Tongue (tissue), 2 donors: ENCODE measurements around the gene RNF220. TPM values are rescaled to one million over a fixed set of nuclear protein-coding genes. Genes with fewer than 3 reads are reported as not detected.

Experiments
- DNase-seq: peaks from one replicate; pipeline ENCODE4 v3.0.0-alpha.2; 2015
- total RNA-seq: library from RNA; depleted of rRNA; stranded (reverse); fragments of >200 nt; gene quantifications from one replicate; pipeline ENCODE4 v1.2.3, GENCODE V29; 2014

The RNF220 gene
- total RNA-seq, 1 donor from 2014 or later, result 52.0 TPM

DNA sequence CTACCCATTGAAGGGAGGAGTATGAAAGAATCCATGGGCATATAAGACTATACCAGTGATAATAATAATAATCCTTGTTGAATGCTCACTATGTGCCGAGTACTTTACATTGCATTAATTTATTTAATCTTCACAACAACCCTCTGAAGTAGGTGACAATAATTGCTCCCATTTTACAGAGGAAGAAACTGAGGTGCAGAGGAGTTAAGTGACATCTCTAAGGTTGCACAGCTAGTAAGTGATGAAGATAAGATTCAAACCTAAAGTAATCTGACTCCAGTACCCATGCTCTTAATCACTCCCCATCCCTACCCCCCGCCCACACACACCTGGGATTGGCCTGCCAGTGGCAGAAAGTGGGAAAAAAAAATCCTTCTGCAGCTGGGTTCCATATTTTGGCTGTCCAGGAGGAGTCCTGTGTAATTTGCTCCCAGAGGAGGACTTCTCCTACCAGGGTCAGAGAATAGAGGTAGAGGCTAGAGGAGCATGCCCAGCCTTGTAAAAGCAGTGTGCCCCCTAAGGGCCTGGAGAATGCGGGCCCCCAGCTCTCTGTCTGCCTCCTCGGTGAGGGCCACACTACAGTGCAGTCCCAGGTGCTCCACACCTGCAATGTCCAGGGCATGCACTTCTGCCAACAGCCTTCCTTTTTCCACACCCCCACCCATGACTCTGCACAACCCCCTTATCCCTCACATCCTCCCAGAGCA, 211.4 kb downstream of the RNF220 start:
- no peak for DNase-seq

DNA sequence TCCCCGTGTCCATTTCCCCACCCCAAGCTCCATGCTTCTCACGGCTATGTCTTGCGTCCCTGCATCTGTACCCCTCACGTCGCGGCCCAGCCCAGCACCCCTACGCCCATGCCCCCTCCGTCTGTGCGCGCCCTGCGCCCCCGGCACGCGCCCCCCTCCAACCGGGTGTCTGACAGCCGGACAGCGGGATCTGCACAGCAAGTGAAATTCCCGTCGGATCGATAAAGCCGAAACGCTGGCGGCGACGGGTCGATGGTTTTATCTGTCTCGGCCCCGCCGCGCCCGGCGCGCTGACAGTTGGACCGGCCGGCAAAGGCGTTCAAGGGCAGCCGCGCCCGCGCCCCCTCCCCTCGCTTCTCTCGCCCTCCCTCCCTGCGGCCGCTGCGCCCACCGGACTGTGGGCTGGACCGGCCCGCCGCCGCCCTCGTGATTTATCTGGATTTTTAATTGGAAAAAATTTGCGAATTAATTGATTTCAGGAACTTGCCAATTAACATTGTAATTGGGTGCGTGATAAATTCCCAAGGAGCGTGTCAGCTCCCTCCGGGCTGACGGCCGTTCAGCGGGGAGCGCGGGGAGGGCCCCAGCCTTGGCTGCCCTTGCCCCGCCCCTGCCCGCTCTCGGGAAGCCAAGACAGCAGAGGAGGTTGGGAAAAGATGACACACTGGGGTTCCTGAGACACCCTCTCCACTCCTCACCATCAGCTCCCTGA, 212.1 kb downstream of the RNF220 start:
- DNase-seq, result no peak

DNA sequence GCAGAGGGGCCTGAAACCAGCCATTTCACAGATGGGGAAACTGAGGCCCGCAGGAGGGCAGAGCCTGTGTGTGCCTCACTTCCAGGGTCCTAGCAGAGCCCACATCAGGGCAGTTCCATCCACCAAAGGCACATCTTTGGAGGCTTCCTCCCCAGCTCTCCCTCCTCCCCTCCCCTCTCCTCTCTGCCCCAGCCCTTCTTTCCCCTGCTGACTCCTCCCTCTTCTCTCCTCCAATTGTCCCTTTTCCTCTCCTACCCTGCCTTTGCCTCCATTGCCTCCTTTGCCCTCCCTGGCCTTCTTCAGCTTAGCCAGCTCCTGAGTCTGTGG, 212.6 kb downstream of the RNF220 start:
- DNase-seq, result no peak

DNA sequence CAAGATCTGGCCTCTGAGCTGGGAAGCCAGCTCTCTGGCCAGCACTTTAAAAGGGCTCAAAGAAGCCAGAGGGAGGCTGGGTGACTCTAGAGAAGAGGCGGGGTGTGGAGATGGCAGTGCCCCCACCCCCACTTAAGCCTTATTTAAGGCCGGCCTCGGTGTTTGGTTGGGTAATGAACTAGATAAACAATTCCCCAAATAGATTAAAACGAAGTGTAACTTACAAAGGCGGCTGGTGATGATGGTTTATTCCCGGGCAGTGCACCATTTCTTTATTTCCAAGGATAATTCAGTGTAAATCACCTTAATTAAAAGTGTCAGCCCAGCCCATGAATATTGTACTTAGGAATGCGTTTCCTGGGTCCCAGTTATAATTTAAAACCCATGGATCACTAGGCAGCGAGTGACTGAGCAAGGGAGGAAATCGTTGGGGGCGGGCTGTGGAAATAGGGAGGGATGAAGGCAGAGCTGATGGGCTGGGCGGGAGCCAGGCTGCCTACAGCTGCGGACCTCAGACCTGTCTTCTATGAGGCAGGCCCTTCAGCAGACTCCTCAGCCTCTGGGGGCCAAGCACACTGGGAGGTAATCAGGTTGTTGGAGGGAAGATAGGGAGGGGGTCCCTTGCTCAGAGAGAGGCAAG, 214.3 kb downstream of the RNF220 start:
- no peak for DNase-seq

DNA sequence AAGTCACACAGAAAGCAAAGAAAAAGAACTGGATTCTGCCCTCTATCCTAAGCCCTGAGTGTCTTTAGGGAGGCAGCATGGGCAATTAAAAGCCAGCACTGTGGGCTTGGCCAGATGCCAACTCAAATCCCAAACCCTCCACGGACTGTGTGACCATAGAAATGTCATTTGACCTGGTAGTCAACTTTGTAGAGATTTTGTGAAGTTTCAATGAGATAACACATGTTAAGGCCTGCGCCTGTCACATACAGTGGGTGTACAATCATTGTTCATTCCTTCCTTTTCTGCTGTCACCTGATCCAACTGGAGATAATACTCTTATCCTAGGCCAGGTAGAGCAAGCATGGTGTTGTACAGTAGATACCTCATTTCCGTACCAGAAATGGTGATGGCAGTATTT, 215.0 kb downstream of the RNF220 start:
- DNase-seq, result no peak

DNA sequence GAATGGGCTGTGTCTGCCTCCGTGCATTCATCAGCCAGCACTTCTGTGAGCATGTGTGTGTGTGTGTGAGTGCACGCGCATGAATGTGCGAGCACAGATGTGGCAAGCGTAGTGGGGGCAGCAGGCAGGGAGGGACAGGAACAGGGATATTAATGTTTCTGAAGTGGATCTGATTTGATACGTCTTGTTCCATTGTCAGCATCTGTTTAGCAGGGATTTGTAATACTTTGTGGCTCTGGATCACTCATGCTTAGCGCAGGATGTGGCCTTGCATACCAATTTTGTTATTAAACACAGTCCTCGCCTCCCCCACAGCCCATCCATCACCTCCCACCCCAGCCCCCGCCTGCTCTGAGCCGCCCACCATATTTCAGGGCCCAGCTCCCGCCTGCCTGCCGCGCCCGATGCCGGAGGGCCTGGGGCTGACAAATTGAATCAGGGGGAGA, 216.8 kb downstream of the RNF220 start:
- DNase-seq, result no peak

DNA sequence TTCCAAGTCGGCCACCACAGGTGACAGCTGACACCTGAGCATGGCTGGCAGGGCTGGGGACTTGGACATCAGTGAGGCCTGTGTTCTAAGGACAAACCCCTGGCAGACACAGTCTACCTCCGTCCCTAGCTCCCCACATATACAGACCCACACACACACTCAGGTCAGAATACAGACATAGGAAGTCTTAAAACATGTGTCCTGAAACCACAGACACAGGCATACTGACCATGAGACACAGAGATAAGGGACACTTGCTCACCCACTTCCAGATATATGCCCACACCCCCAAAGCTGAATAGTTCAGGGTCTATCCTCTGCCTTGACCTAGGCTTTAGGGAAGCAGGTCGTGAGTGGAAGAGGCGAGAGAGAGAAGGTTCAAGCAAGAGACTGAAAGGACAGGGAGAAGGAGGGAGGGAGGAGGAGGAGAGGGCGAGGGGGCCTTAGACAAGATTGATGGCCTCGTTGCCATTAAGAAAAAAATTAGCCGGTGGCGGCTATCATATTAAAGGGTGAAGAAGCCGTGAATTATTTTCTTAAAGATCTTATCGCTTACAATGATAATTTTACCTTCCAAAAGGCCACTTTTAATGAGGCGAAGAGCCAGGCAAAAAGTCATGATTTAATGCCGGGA, 219.3 kb downstream of the RNF220 start:
- DNase-seq, result no peak

DNA sequence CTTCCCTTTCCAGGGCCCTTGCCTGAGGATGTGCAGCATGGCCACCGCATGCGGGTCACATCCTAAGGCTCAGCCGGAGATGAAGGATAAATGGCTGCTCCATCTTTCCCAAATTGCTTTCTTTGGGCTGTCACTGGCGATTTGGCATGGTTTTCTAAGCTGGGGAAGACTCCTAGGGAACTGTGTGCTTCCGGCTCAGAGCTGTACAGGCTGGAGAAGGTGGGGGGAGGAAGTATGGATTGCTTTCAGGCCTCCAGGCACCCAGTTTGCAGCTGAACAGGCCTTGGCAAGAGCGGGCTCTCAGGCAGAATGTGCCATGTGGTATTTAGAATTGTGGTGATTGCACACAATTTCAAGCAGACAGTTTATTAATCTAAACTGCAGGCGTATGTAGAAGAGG, 220.3 kb downstream of the RNF220 start:
- DNase-seq, result no peak

DNA sequence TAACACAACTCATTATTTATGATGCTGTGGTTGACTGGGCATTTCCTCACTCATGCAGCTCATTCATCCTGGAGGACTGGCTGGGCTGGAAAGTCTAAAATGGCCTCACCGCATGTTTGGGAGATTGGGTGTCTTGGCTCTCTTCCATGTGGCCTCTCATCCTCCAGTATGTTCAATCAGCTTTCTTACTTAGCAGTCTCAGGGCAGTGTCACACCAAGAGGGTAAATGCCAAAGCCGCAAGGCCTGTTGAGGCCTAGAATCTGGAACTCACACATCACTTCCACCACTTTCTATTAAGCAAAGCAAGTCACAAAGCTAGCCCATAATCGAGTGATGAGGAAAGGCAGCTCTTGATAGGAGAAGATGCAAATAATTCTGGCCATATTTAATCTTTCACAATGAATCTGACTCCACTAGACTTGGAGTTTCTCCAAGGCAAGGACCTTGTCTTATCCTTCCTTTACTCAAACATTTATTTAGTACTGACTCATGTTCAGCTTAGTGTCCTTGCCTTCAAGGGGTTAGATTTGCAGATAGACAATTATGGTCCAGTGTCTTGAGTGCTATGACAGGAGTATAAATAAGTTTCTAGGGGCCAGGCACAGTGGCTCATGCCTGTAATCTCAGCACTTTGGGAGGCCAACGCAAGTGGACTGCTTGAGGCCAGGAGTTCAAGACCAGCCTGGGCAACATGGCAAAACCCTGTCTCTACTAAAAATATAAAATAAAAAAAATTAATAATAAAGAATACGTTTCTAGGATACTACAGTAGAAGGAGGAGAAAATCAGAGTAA, 224.1 kb downstream of the RNF220 start:
- no peak for DNase-seq

DNA sequence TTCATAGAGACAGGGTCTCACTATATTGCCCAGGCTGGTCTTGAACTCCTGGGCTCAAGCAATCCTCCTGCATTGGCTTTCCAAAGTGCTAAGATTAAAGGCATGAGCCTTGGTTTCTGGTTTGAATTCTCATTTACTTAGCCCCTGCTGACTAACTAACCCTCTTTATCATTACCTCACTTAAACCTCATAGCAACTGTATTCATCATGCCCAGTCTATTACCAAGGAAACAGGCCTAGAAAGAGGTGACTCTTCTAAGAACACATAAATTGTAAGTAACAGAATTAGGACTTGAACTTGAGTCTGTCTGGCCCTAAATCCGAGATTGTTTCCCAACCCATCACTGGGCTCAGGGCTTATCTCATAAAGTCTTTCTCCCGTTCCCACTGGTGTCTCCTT, 225.1 kb downstream of the RNF220 start:
- DNase-seq, result no peak

DNA sequence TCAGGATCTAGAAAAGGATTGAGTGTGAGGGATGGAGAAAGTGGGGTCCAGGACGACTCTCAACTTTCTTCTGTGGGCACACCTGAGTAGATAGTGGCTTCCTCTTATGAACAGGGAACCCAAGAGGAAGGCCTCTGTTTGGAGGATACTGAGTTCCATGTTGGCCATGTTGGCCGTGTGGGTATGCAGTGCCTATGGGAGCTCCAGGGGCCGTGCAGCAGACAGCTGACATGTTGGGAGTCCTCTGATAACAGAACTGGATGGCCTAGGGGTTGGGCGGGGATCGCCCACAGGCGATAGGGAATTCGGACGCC, 226.2 kb downstream of the RNF220 start:
- no peak for DNase-seq

DNA sequence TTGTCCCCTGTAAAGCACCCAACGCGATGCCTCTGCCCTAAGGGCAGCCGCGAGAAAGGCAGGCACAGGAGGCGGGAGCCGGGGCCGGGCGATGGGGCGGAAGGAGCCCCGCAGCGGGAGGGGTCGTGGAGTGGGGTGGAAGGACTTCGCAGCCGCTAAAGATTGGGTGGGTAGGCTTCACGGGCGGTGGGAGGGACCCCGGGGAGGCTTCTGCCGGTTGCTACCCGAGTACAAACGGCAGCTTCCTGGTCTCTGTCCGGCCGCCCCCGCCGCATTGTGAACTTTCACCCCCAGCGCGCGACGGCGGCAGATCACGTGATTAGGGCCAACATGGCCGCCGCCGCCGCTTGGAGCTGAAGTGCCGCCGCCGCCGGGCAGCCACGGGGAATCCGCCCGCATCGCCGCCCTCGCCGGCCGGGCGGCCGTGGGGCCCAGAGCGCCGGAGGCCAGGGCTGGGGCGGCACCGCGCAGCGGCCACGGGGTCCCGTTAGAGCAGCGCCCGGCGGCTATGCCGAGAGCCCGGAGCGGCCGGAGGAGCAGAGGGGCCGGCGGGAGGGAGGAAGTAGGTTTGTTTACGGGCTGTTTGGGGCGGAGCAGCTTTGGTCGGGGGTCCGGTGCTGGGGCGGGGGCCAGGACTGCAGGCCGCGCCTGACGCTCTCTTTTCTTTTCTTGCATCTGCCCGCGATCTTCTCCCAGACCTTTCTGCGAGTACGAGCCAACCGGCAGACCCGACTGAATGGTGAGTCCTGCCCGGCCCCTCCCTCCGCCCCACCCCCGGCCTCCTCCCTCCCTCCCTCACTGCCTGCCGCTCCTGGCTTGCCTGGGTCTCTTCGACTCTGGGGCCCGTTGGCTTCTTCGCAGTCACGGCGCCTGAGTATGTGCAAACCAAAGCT, 226.8 kb downstream of the RNF220 start:
- DNase-seq, result peak; percentile 95

DNA sequence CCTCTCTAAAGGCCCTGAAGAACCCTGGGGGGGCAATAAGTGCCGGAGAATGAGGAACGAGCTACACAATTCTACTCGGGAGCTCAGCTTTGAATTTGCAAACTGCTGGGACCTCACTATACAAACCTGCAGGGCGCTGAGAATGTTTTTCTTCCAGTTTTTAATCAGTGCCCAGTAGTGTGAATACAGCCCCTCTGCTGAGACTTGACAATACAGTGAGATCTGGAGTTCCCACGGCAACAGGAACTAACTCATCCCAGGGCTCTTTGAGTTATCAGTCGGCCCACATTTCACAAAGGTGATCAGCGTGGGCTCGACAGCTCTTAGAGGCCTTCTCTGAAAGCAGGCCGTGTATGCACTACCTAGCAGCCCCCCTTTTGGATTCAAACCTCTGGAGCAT, 227.5 kb downstream of the RNF220 start:
- no peak for DNase-seq

DNA sequence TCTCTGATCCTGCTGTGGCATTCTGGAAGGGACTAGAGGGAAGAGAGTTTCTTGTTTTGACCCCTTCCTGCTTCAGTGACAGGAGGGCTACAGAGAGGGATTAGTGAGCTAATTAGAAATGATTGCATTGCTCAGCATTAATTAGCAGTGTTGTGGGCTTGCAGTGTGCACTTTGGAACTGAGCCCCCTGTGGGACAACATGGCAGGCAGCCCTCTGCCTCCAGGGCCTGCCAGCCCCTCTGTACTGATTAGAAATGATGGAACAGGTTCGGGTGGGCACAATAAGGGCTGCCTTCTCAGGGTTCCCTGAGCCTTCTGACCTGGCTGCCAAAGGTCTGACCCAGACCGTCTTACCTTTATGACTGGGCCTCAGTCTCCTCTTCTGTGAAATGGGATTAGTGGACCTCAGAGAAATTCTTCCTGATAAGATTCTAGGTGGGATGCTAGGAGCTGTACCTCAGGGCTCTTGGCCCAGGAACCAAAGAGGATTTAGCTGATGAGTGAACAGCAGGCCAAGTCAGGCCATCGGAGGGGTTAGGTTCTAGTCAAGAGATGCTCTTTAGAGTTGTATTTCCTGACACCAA, 229.6 kb downstream of the RNF220 start:
- no peak for DNase-seq

DNA sequence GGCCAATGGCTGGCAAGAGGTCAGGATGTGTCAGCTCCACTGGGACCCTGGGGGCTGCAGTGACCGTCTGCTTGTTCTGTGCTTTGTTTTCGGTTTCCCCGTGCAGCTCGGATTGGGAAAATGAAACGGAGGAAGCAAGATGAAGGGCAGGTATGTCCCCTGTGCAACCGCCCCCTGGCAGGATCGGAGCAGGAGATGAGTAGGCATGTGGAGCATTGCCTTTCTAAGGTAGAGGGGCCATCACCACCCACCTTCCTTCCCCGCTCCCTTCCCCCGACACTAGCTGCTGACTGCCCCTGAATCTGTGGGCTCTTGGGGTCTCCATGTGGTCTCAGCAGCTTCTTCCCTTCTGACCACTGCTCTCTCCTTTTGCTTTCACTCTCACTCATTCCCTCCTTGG, 230.4 kb downstream of the RNF220 start:
- no peak for DNase-seq

DNA sequence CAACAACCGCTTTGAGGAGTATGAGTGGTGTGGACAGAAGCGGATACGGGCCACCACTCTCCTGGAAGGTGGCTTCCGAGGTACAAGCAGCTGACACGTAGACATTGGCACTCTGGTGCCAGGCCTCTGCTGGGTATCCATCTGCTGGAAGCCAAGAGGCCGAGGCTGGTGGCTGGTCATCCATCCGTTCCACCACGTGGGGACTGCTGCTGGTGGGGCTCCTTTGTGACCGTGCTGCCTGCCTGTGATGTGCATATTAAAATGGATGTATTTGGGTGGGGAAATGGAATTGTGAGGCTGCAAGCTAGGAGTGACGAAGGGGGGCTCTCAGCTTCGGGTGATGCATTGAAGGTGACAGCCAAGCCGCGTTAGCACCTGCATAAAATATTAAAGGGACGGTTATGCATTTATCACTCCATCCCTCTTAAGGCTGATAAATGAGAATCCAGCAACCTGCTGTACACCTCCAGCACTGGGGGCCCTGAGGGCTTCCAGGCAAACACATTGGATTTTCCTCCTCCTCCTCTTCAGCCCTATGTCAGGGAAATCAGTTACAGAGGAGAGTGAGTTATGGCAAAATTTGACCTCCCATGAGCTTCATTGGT, 231.1 kb downstream of the RNF220 start:
- DNase-seq, result no peak

DNA sequence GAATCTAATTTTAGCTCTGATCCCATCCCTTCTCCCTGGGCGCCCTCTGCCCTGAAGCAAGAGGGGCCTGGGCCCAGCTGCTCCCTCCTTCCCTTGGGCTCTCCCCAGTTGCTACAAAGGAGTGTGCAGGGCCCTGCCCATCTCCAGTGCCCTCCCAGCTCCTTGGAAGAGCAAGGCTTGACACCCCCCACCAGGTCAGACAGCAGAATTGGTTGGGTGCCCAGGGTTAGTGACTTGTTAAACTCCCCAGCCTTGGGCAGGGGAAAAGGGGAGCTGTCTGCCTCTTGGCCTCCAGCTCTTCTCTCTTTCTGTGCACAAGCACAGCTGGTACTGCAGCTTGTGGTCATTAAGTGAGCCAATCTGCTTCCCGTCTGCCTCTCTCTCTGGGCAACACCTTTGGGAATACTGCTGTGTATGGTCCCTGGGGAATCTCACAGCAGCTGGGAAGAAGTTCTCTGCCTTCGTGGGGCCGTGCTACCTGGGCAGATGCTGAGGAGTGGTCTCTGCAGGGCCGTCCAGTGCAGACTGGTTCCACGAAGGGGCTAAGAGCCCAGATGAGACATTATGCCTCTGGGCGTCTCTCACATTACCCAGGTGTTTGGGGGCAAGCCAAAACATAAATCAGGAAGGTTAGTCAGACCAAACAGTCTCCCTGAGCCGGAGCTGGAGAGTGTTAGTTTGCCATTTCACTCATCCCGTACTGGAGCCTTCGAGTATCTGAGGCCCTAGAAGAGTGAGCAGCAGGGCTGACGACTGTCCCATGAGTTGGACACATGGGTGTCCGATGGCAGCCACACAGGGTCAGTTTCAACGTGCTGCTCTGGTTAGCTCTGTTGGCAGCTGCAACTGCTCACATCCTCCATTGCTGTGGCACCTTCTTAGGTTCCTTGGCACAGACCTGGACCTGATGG, 231.9 kb downstream of the RNF220 start:
- DNase-seq, result peak; percentile 45

DNA sequence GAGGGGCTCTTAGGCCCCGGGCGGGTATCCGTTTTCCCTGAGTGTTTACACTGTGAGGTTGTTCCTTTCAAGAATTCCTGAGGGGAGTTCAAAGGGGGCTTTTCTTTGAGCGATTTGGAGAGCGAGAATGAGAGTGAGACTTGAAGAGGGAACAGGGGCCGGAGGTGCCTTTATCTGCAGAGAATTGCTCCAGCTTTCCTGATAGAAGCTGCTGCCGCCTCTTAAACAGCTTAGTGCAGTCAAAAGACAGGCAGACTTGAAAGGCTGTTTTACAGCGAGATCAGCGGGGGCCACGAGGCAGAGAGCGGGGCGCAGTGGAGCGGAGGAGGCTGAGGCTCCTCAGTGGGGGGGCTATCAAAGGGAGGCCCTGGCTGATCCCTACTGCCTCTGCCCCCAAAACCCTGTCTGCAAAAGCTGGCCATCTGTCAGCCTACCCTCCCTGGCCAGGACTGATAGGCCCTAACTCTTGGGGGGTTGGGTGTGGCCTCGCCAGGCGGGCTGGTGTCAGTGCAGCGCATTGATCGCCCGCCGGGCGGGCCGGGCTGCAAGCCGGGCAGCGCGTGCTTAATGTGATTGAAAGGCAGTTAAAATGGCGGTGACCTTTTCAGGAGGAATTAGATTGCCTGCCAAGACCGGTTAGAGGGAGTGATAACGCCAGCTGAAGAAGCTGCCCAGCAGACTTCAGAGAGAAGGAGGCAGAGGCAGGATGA, 232.8 kb downstream of the RNF220 start:
- DNase-seq, result peak; percentile 32
